Keratinocyte (primary cell): Measurements from ENCODE around the gene ARL9. TPM values are rescaled to one million over a fixed set of nuclear protein-coding genes. Genes with fewer than 3 reads are reported as not detected.

ENCODE experiments used
- DNase-seq: peaks from one replicate; pipeline ENCODE4 v3.0.0-alpha.2; 2011; ENCODE audit warnings: low read depth, missing footprints, low spot score
- FAIRE-seq: peaks from 2 replicates; lab custom pipeline; 2011; peaks lifted over from hg19 to GRCh38; lab: Jason Lieb, UNC
- H2AFZ ChIP-seq: 2 replicates; pipeline ENCODE4 v1.6.0; 2012; ENCODE audit warnings: low read length, control low read depth, inconsistent platforms; ENCODE audit not compliant: control insufficient read depth
- H3K27ac ChIP-seq: 2 replicates; pipeline ENCODE4 v1.5.1; 2011; ENCODE audit warnings: low read length; ENCODE audit not compliant: control insufficient read depth, insufficient read depth
- H3K27me3 ChIP-seq: 3 replicates; pipeline ENCODE4 v1.6.0; 2011; ENCODE audit warnings: low read length; ENCODE audit not compliant: control insufficient read depth, insufficient read depth; ENCODE audit errors: extremely low read depth
- H3K36me3 ChIP-seq, 2 experiments: 2 replicates in 1 of 2; 3 replicates in 1 of 2; pipeline ENCODE4 v1.5.1; 2011; ENCODE audit warnings: low read length in 2 of 2, mild to moderate bottlenecking in 1 of 2; ENCODE audit not compliant: control insufficient read depth in 2 of 2, insufficient read depth in 2 of 2; ENCODE audit errors: extremely low read depth in 1 of 2
- H3K4me1 ChIP-seq: 3 replicates; pipeline ENCODE4 v1.5.1; 2011; ENCODE audit warnings: low read length; ENCODE audit not compliant: control insufficient read depth, insufficient read depth; ENCODE audit errors: extremely low read depth
- H3K4me2 ChIP-seq: 3 replicates; pipeline ENCODE4 v1.6.0; 2011; ENCODE audit warnings: low read depth, low read length; ENCODE audit not compliant: control insufficient read depth, insufficient read depth; ENCODE audit errors: extremely low read depth
- H3K4me3 ChIP-seq, 3 experiments: fragments of 200-600 bp in 1 of 3; sonication (generic) in 1 of 3; 2 replicates in 2 of 3; 3 replicates in 1 of 3; pipeline ENCODE4 v1.5.1; 2011 to 2016; ENCODE audit warnings: low read length in 3 of 3, mild to moderate bottlenecking in 3 of 3, control low read depth in 2 of 3, inconsistent platforms in 1 of 3, low read depth in 1 of 3, mixed read lengths in 1 of 3, mixed run types in 1 of 3, moderate library complexity in 1 of 3; ENCODE audit not compliant: control insufficient read depth in 2 of 3, insufficient read depth in 2 of 3; ENCODE audit errors: extremely low read depth in 1 of 3
- H3K79me2 ChIP-seq: 2 replicates; pipeline ENCODE4 v1.6.0; 2012; ENCODE audit warnings: low read length; ENCODE audit not compliant: control insufficient read depth, insufficient read depth
- H3K9ac ChIP-seq: 3 replicates; pipeline ENCODE4 v1.6.0; 2011; ENCODE audit warnings: low read length; ENCODE audit not compliant: control insufficient read depth, insufficient read depth; ENCODE audit errors: extremely low read depth
- H3K9me1 ChIP-seq: 3 replicates; pipeline ENCODE4 v1.6.0; 2011; ENCODE audit warnings: low read length; ENCODE audit not compliant: control insufficient read depth, insufficient read depth; ENCODE audit errors: extremely low read depth
- H3K9me3 ChIP-seq: 2 replicates; pipeline ENCODE4 v1.5.1; 2012; ENCODE audit warnings: low read depth, low read length; ENCODE audit not compliant: control insufficient read depth
- H4K20me1 ChIP-seq: 3 replicates; pipeline ENCODE4 v1.6.0; 2011; ENCODE audit warnings: low read length; ENCODE audit not compliant: control insufficient read depth, insufficient read depth; ENCODE audit errors: extremely low read depth
- CTCF ChIP-seq, 3 experiments: IDR thresholded peaks in 1 of 3; conservative IDR thresholded peaks in 1 of 3; optimal IDR thresholded peaks in 1 of 3; 2 replicates in 2 of 3; 3 replicates in 1 of 3; pipeline versions ENCODE3 to v1.5.1; 2011; ENCODE audit warnings: low read length in 3 of 3, mild to moderate bottlenecking in 3 of 3, moderate library complexity in 2 of 3, control low read depth in 1 of 3, inconsistent platforms in 1 of 3; ENCODE audit not compliant: insufficient read depth in 2 of 3; ENCODE audit errors: extremely low read depth in 1 of 3
- EZH2 ChIP-seq: IDR thresholded peaks from one replicate; pipeline ENCODE4 v1.6.1; 2012; ENCODE audit warnings: inconsistent platforms, mild to moderate bottlenecking, low read length, moderate library complexity
- dilution Hi-C: fragments of 300-500 bp; cut with MboI; formaldehyde crosslinking; loops from one replicate; pipeline ENCODE4 v1.7.0; 2020; ENCODE audit warnings: low sequenced_read_pairs; ENCODE audit not compliant: extremely low pct_ligation_motif_present
- polyA plus RNA-seq, 5 experiments: library from polyadenylated mRNA; depleted of rRNA in 3 of 5; stranded (reverse) in 3 of 5; stranded (forward) in 1 of 5; unstranded in 1 of 5; fragments of >200 nt; gene quantifications; 1 replicate in 1 of 5; 2 replicates in 3 of 5; 3 replicates in 1 of 5; pipeline versions ENCODE4 v1.2.1 to v1.2.3, GENCODE V29; 2011 to 2012; ENCODE audit warnings: missing spikeins in 2 of 5, low read depth in 1 of 5, low replicate concordance in 1 of 5

ARL9 gene
- polyA plus RNA-seq, 1 donor (not counting 4 experiments of a cell fraction or from before 2014, with no cell fraction given) = 0.47 TPM

- no peaks in the 10 kb centered on the region for H3K9me1 ChIP-seq
- no peak overlapping the region for H3K27ac ChIP-seq
- no peak for FAIRE-seq
- H3K9ac ChIP-seq = no peak overlapping the region
- dilution Hi-C loops = no loop called here
- no peaks in the 10 kb centered on the region for H4K20me1 ChIP-seq
- H3K36me3 ChIP-seq = no peaks in the 10 kb centered on the region
- TF ChIP-seq CTCF (optimal IDR thresholded peaks at IDR 0.05 in 1 of 3, IDR thresholded peaks at IDR 0.05 in 1 of 3, conservative IDR thresholded peaks at IDR 0.05 in 1 of 3; ENCODE audit: extremely low read depth in 1 of 3, insufficient read depth in 2 of 3, low read length in 3 of 3) = no peak
- TF ChIP-seq EZH2 = no peak
- H2AFZ ChIP-seq = no peak overlapping the region
- H3K9me3 ChIP-seq = no peaks in the 10 kb centered on the region
- no peak overlapping the region for H3K4me3 ChIP-seq
- H3K27me3 ChIP-seq = peaks cover 23% of the 10 kb centered on the region
- H3K79me2 ChIP-seq = no peaks in the 10 kb centered on the region
- DNase-seq = no peak
- H3K4me1 ChIP-seq = peaks cover 7% of the 10 kb centered on the region
- H3K4me2 ChIP-seq = no peak overlapping the region
These were observed 26.2 kb downstream of the ARL9 start for GRCh38 chr4:56531823-56532222.

GRCh38 chr4:56532239-56532638, 26.6 kb downstream of the ARL9 start:
- H3K4me3 ChIP-seq = no peak overlapping the region
- no peak overlapping the region for H3K27ac ChIP-seq
- FAIRE-seq (no peak), DNase-seq (no peak)
- no peaks in the 10 kb centered on the region for H3K9me1 ChIP-seq
- H3K79me2 ChIP-seq = no peaks in the 10 kb centered on the region
- no peak overlapping the region for H3K9ac ChIP-seq
- dilution Hi-C loops = no loop called here
- TF ChIP-seq EZH2 (no peak), CTCF (optimal IDR thresholded peaks at IDR 0.05 in 1 of 3, IDR thresholded peaks at IDR 0.05 in 1 of 3, conservative IDR thresholded peaks at IDR 0.05 in 1 of 3; ENCODE audit: extremely low read depth in 1 of 3, insufficient read depth in 2 of 3, low read length in 3 of 3) (no peak)
- H3K36me3 ChIP-seq = no peaks in the 10 kb centered on the region
- no peak overlapping the region for H3K4me2 ChIP-seq
- H3K27me3 ChIP-seq = peaks cover 23% of the 10 kb centered on the region
- no peaks in the 10 kb centered on the region for H3K9me3 ChIP-seq
- peaks cover 7% of the 10 kb centered on the region for H3K4me1 ChIP-seq
- no peaks in the 10 kb centered on the region for H4K20me1 ChIP-seq
- no peak overlapping the region for H2AFZ ChIP-seq
